ENCODE data around the gene HAUS5. TPM values are rescaled to one million over a fixed set of nuclear protein-coding genes. Genes with fewer than 3 reads are reported as not detected.

Gene HAUS5
- 10 to 100 TPM; 41.8 to 48.0 TPM for total RNA-seq

GRCh38 chr19:35612559-35613321 lies at the start of gene HAUS5:
Gene HAUS5 (plus strand): TSS chr19:35612735. CDS start chr19:35612795, 60 bp downstream.

GRCh38 chr19:35563207-35563829 lies 49.2 kb upstream of the HAUS5 start, which contains the start of gene ATP4A:
Gene ATP4A (minus strand): TSS chr19:35563658. CDS start chr19:35563629, 29 bp downstream.

GRCh38 chr19:35585848-35586247 lies 26.7 kb upstream of the HAUS5 start, which contains the start of gene PMIS2:
Gene PMIS2 (plus strand): TSS chr19:35586173. CDS start chr19:35586260, 87 bp downstream.

GRCh38 chr19:35628565-35629331 lies 16.2 kb downstream of the HAUS5 start, which contains the start of gene RBM42:
Gene RBM42 (plus strand): TSS chr19:35629036. CDS start chr19:35629154, 118 bp downstream.

GRCh38 chr19:35641515-35642151 lies 29.1 kb downstream of the HAUS5 start, which contains the start of gene ETV2:
Gene ETV2 (plus strand): TSS chr19:35641745. CDS start chr19:35642461, 716 bp downstream.

GRCh38 chr19:35648017-35648961 lies 35.8 kb downstream of the HAUS5 start, which contains the start of gene COX6B1:
Gene COX6B1 (plus strand): TSS chr19:35648323. CDS start chr19:35651244, 2,921 bp downstream.

GRCh38 chr19:35666251-35666913 lies 53.8 kb downstream of the HAUS5 start, which contains the start of gene UPK1A:
Gene UPK1A (plus strand): TSS chr19:35666517. CDS start chr19:35666813, 296 bp downstream.

Other genes with a start within 250 kb of the HAUS5 start
- gene GPR42, start 241.7 kb upstream of the HAUS5 start, total RNA-seq, result not detected
- gene FFAR2, start 164.5 kb upstream of the HAUS5 start, total RNA-seq, result not detected
- gene KRTDAP, start 122.3 kb upstream of the HAUS5 start, total RNA-seq, result not detected
- gene DMKN, start 99.1 kb upstream of the HAUS5 start, total RNA-seq, result not detected
- not detected for gene SBSN, start 84.4 kb upstream of the HAUS5 start, total RNA-seq
- not detected for gene GAPDHS, start 79.3 kb upstream of the HAUS5 start, total RNA-seq
- gene TMEM147, start 67.1 kb upstream of the HAUS5 start, total RNA-seq, result 10 to 100 TPM; 46.0 to 46.8 TPM
- gene ATP4A, start 49.1 kb upstream of the HAUS5 start, total RNA-seq, result not detected
- gene PMIS2, start 26.6 kb upstream of the HAUS5 start, total RNA-seq, result not detected
- gene RBM42, start 16.3 kb downstream of the HAUS5 start, total RNA-seq, result 10 to 100 TPM; 86.6 to 89.2 TPM
- 1 to 10 TPM; 1.0 to 1.2 TPM for gene ETV2, start 29.0 kb downstream of the HAUS5 start, total RNA-seq
- gene COX6B1, start 35.6 kb downstream of the HAUS5 start, total RNA-seq, result 100 to 1,000 TPM; 440 to 457 TPM
- gene UPK1A, start 53.8 kb downstream of the HAUS5 start, total RNA-seq, result 1 to 10 TPM; 1.4 to 1.6 TPM
- gene ZBTB32, start 91.8 kb downstream of the HAUS5 start, total RNA-seq, result 10 to 100 TPM; 15.2 to 16.2 TPM
- 10 to 100 TPM; 57.3 to 59.9 TPM for gene KMT2B, start 105.3 kb downstream of the HAUS5 start, total RNA-seq
- gene IGFLR1, start 129.7 kb downstream of the HAUS5 start, total RNA-seq, result 10 to 100 TPM; 60.3 to 60.9 TPM
- gene U2AF1L4, start 132.7 kb downstream of the HAUS5 start, total RNA-seq, result 10 to 100 TPM; 40.0 to 42.6 TPM
- gene PSENEN, start 132.9 kb downstream of the HAUS5 start, total RNA-seq, result 10 to 100 TPM; 43.7 to 44.7 TPM
- gene LIN37, start 135.8 kb downstream of the HAUS5 start, total RNA-seq, result 10 to 100 TPM; 10.6 to 13.0 TPM
- gene HSPB6, start 144.3 kb downstream of the HAUS5 start, total RNA-seq, result not detected
- gene PROSER3, start 145.4 kb downstream of the HAUS5 start, total RNA-seq, result 10 to 100 TPM; 50.4 to 51.2 TPM
- 10 to 100 TPM; 57.0 to 75.7 TPM for gene ARHGAP33, start 162.8 kb downstream of the HAUS5 start, total RNA-seq
- not detected for gene PRODH2, start 200.1 kb downstream of the HAUS5 start, total RNA-seq
- gene NPHS1, start 239.8 kb downstream of the HAUS5 start, total RNA-seq, result not detected
- gene KIRREL2, start 244.2 kb downstream of the HAUS5 start, total RNA-seq, result under 1 TPM; 0.30 to 0.63 TPM

Measured in activated naive CD4-positive, alpha-beta T cell treated with anti-CD3 and anti-CD28 coated beads, Interleukin-2, amount 10 ng/mL, durations not matched to agents 5 hours and 36 hours (primary cell).